Ishikawa (cell line): ENCODE results near the gene CDS1.

Experiments used
- CREB1 ChIP-seq: IDR thresholded peaks from 2 replicates; pipeline ENCODE4 v1.6.1; 2012; ENCODE audit warnings: low read depth
- EP300 ChIP-seq: IDR thresholded peaks from 2 replicates; pipeline ENCODE4 v1.6.1; 2012; ENCODE audit warnings: borderline replicate concordance
- RAD21 ChIP-seq: IDR thresholded peaks from 2 replicates; pipeline ENCODE4 v1.6.1; 2012; ENCODE audit warnings: low read depth
- TAF1 ChIP-seq: IDR thresholded peaks from 2 replicates; pipeline ENCODE4 v1.6.1; 2012; ENCODE audit warnings: low read depth, mild to moderate bottlenecking
- YY1 ChIP-seq: IDR thresholded peaks from 2 replicates; pipeline ENCODE4 v1.6.1; 2012; ENCODE audit warnings: low read depth
- TF ChIP-seq, protein P1 (sequence below): IDR thresholded peaks from 2 replicates; pipeline ENCODE4 v1.6.1; 2012
- TF ChIP-seq, protein P2 (sequence below): IDR thresholded peaks from 2 replicates; pipeline ENCODE4 v1.6.1; 2012; ENCODE audit warnings: low read depth, mild to moderate bottlenecking

DNA sequence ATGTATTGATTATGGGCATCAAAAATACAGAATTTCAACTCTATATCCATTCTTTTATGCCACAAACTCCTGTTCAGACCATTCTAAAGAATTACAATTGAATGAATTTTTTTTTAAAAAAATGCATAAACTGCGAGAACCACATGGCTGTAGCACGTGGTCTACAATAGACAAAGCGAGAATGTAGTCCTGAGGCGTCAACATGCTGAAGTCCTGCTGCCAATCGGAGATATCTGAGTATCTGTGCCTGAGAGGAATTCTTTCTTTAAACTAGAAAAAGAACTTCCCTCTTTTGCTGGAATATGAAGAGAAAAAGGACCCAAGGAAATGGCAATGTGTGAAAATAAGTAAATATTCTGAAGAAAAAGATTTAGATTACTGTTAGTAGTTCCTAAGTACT lies 105.7 kb downstream of the CDS1 start:
- TF ChIP-seq, protein P1, sequence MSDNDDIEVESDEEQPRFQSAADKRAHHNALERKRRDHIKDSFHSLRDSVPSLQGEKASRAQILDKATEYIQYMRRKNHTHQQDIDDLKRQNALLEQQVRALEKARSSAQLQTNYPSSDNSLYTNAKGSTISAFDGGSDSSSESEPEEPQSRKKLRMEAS = no peak
- TF ChIP-seq, protein P2, sequence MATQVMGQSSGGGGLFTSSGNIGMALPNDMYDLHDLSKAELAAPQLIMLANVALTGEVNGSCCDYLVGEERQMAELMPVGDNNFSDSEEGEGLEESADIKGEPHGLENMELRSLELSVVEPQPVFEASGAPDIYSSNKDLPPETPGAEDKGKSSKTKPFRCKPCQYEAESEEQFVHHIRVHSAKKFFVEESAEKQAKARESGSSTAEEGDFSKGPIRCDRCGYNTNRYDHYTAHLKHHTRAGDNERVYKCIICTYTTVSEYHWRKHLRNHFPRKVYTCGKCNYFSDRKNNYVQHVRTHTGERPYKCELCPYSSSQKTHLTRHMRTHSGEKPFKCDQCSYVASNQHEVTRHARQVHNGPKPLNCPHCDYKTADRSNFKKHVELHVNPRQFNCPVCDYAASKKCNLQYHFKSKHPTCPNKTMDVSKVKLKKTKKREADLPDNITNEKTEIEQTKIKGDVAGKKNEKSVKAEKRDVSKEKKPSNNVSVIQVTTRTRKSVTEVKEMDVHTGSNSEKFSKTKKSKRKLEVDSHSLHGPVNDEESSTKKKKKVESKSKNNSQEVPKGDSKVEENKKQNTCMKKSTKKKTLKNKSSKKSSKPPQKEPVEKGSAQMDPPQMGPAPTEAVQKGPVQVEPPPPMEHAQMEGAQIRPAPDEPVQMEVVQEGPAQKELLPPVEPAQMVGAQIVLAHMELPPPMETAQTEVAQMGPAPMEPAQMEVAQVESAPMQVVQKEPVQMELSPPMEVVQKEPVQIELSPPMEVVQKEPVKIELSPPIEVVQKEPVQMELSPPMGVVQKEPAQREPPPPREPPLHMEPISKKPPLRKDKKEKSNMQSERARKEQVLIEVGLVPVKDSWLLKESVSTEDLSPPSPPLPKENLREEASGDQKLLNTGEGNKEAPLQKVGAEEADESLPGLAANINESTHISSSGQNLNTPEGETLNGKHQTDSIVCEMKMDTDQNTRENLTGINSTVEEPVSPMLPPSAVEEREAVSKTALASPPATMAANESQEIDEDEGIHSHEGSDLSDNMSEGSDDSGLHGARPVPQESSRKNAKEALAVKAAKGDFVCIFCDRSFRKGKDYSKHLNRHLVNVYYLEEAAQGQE = no peak
- no peak for TF ChIP-seq EP300
- no peak for TF ChIP-seq CREB1
- TF ChIP-seq YY1 = no peak
- no peak for TF ChIP-seq RAD21
- no peak for TF ChIP-seq TAF1
